ENCODE results near the gene KCNQ4.

KCNQ4 gene

DNA sequence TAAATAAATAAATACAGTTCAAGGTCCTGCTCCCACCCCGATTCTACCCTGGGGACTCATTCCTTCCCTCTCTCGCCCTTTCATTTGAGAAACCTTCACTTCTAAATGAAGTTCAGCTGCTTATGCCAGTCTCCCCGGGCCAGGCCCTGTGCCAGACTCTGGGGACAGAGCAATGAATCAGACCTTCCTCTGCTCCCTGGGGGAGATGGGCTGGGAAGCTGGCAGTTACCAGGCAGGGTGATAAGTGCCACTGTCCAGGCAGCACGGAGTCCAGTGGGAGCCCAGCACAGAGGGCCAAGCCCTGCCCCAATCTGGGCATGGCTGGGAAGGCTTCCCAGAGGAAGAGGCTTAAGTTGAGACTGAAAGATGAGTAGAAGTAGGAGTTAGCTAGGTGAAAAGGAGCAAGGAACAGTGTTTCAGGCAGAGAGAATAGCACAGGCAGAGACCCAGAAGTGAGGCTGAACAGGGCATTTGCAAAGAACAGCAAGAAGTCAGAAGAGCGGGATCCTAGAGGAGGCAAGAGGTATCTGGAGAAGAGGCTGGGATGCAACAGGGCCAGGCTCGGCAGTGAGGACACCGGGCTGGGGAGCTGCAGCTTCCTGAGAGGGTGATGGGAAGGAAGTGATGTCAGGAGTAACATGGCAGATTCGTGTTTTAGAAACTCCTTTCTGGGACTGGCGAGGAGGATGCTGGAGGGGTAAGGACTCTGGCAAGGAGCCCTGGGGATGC is 13.5 kb downstream of the KCNQ4 start:
- DNase-seq, result no peak

GRCh38 chr1:40797668-40798010 is 14.1 kb downstream of the KCNQ4 start:
- DNase-seq, result no peak

- DNase-seq, result no peak
Measured at GRCh38 chr1:40798366-40799281, 15.0 kb downstream of the KCNQ4 start.

GRCh38 chr1:40799351-40799867 is 15.8 kb downstream of the KCNQ4 start:
- no peak for DNase-seq

DNA sequence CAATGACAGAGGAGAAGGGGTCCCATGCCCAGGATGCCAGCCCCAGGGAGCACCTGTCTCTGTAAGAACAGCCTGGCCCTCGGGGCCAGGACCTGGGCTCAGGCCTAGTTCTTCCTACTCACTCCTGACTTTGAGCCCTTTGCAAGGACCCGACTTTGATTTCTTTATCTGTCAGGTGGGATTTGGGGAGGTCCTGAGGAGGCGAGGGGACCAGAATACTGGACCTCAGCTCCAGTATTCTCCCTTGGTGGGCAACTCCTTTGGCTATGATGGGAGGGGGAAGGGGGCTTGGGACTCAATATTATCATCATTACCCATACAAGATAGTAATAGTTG is 18.1 kb downstream of the KCNQ4 start:
- DNase-seq, result no peak

DNA sequence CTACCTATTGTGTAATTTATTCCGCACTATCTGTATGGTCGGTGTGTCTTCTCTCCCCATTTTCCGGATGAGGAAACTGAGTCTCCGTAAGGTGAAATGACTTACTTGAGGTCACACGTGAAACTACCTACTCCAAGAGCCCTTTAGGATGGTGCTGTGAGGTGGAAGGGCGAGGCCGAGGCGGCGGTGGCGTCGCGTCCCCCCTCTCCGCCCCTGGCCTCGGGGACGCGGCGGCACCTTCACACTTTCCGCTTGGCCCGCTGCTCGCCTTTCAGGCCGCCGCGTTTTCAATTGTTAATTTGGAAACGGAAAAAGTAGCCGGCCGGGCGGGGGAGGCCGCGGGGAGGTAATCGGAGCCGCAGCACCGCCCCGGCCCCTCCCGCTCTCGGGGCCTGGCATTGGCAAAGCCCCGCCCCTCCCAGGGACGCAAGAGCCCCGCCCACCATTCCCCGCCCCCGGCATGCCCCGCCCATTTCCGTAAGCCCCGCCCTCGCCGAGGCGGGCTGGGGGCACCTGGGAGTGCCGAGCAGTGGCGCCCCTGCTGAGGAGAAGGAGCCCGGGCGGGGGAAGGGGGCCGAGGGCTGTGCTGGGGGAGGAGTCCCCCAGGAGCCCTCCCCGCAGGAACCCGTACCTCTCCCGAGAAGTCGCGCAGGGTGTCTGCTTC is 18.6 kb downstream of the KCNQ4 start:
- peak; percentile 89 to 92 for DNase-seq

- no peak for DNase-seq
Measured at GRCh38 chr1:40802742-40803113, 19.1 kb downstream of the KCNQ4 start.

GRCh38 chr1:40803447-40803846 is 19.9 kb downstream of the KCNQ4 start:
- no peak for DNase-seq

- no peak for DNase-seq
Measured at GRCh38 chr1:40803902-40804301, 20.3 kb downstream of the KCNQ4 start.

DNA sequence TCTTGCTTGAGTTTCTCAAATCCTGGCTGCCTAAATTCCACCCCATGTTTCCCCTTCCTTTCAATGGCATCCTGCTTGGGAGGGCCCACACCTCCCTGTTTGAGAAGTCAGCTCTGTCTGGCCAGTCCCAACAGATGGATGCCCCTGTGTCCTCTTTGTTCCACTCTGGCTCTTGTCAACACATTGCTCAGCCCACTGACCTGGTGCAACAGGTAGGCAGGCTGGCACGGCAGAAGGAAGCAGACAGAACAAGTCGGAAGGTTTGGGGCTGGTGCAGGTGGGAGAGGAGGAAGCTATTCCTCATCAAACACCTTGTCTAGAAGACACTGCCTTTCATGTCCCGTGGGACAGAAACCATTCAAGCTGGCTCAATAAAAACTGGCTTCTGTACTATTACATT is 22.7 kb downstream of the KCNQ4 start:
- DNase-seq, result no peak

DNA sequence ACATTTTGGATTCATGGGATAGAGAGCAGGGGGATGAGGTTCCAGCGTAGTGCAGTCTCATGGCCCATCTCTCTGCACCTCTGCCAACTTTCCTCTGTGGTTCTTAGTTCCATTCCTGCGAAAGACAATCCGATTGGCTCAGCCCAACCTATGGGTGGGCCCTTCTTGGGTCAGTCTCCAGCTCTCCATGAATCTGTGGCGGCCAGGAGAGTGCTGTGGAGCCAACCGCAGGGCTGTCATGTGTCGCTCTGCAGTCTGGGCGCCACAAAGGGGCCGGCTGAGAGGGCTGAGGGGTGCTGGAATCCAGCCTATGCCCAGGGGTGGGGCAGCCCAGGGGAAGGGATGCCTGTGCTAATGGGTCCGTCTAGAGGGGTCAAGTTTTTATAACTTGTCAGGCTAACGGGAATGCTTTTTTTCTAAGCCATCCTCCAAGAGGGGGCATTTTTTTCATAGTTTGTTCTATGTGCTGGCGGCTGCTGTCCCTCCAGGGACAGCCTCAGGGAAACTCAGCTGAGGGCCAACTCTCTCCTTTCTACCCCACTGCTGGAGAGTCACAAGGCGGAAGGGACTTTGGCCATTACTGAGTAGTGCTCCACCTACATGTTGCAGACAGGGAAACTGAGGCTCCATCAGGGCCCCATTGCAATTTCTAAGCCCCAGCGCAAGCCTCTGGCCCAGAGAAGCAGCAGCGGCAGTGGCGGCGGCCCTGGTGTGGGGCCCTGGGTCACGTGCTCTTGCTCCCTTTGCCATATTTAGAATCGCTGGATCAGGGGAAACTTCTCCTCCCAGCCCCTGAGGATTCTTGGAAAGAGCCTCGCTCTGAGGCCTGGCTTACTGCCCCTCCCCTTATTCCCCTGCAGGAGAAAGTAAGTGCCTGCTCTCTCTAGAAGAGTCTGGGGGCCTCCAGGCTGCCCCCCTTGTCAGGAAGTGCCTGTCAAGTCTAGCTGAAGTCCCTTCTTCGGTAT is 23.4 kb downstream of the KCNQ4 start:
- no peak for DNase-seq

DNA sequence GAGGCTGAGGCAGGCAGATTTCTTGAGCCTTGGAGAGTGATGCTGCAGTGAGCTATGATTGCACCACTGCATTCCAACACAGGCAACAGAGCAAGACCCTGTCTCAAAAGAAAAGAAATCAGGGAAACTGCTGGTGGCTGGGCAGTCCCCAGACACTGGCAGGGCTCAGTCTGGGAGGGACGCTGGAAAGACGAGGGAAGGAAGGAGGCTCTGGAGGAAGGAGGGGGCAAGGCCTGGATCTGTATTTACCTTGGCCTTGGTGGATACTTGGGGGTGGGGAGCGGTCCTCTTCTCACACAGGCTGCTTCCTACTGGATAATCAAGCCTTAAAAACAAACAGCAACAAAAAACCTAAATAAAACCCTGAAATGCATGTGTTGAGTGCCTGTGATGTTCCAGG is 24.4 kb downstream of the KCNQ4 start:
- DNase-seq, result no peak

DNA sequence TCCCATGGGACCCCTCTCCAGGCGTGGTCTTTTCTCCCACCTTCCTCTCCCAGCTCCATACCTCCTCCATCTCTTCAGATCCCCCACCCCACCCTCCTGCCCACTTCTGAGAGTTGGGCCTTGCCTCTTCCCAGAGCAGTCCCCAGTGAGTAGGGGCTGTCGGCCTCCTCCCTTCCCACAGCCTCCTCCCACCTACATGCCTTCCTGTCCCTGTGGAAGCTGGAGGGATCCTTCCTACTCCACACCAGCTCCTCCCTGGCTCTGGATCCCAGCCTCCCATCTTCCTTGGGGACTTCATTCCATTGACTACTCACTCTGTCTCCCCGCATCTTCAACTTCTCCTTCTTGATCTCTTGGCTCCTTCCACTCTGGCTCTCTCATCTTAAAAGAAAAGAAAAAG is 24.9 kb downstream of the KCNQ4 start:
- no peak for DNase-seq

GRCh38 chr1:40808909-40809308 is 25.3 kb downstream of the KCNQ4 start:
- no peak for DNase-seq

GRCh38 chr1:40810927-40811326 is 27.3 kb downstream of the KCNQ4 start:
- no peak for DNase-seq

DNA sequence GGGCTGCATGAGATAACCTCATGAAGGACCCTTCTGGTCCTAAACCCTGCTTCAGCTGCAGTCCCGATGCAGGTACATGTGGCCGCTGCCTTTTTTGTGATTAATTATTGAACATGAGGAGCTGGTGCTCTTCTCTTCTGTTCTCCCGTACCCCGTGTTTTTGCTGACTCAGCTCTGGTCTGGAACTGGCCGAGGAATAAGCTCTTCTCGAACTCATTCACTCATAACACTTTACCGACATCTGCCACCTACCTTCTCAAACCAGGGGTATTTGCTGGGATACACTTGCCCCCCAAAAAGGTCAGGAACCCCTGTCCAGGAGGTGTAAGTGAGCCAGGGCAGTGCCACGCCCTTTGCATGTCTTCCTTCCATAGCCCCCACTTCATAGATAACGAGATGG is 31.8 kb downstream of the KCNQ4 start:
- DNase-seq, result no peak

DNA sequence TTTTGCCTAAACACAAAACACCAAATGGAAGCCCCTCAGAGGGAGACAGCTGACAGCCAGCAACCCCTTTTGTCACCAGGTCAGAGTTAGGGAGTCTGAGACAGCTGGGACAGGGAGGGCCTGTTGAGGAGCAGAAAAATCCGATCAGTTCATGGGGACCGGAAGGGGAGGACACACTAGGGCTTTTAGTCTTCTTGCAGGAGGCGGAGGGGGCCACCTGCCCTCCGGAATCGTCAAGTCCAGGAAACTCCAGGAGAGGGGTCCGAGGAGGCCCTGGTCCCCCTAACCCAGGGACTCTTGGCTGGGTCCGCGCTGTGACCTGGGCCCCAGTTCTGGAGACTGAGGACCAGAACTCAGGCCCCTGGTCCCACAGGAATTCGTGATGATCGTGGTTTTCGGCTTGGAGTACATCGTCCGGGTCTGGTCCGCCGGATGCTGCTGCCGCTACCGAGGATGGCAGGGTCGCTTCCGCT is 34.2 kb downstream of the KCNQ4 start:
- no peak for DNase-seq

DNA sequence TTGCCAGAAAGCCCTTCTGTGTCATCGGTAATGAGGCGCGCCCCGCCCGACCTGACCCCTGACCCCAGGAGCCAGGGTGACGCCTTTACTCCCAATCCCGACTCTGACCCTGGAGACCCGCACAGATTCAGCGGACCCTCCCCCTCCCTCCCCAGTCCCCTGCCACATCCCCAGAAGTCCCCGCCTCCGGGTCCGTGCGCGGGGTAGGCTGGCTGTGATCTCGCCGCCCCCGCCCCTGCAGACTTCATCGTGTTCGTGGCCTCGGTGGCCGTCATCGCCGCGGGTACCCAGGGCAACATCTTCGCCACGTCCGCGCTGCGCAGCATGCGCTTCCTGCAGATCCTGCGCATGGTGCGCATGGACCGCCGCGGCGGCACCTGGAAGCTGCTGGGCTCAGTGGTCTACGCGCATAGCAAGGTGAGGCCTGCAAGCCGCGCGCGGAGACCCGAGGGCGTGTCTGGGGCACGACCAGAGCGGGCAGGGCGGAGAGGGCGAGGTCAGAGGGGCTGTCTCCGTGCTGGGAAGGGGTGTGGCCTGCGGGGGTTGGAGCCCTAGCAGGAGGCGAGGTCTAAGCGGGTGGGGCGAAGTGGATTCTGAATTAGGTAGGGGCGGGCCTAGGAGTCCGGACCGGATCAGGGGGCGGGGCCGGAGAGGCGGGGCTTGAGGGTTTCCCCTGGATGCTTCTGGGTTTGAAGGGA is 34.8 kb downstream of the KCNQ4 start:
- peak; percentile 90 to 93 for DNase-seq

DNA sequence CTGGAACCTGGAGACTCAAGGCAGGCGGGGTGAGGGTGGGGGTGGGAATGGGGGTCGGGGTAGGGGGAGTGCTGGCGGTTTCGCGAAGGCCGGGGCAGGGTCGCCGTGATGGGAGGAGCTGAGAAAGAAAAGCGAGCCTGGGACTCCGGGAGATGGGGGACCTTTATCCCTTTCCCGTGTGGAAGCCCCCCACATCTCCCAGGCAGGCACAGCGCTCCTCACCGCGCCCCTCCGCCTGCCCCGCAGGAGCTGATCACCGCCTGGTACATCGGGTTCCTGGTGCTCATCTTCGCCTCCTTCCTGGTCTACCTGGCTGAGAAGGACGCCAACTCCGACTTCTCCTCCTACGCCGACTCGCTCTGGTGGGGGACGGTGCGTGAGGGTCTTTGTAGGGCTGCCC is 35.5 kb downstream of the KCNQ4 start:
- DNase-seq, result no peak

DNA sequence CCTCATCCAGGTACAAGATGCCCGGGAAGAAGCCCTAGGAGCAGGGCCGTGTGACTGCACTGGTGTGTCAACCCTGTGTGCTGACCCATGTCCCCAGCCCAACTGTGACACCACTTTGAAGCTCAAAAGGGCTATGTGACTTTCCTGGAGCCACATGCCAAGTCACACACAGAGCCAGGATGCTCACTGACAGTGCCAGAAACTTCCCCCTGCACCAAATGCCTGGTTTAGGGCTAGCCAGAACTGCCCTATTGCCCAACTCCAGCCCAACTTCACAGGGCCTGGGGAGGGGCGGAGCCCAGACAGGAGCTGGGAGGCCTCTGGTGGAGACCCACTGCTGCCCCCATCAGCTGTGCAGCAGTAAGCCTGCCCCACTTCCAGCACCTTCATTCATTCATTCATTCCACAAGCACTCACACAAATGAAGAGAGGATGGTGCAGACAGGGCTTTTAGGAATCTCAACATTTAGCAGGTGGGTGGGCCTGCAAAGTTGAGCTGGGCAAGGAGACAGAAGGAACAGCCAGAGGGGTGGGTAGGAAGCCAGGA is 36.7 kb downstream of the KCNQ4 start:
- DNase-seq, result no peak

DNA sequence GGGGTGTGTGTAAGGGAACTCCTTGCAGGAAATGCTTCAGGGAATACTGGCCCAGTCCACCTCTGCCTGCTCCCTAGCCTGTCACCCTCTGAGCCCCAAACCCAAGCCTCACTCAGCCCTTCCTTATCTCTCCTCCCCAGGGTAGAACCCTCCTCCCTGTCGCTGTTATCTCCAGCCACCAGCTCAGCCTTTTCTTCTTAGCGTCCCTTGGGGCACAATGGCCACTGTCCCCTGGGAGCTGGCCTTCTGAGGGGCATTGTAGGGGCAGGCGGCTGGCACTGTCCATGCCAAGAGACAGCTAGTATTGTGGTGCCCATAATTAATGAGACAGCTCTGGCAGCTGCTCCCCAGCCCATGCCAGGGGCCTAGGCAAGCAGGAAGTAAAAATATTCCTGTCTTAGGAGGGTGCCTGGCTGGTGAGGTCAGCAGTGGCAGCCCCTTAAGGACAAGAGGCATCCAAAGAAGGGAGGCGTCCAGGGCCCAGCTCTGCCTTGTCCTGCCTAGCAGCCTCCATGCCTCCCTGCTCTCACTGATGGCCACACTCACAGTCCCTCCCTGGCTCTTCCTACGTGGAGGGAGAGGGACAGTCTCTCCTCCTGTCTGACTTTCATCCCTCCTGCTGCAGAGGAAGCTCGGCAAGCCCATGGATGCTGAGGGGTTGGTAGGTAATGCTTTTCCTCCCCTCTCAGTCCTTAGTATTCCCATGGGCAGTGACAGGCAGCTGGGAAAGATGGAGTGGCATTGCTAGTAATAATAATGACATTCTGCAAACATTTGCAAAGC is 37.5 kb downstream of the KCNQ4 start:
- DNase-seq, result no peak
